HL-60 (cell line): ENCODE data around the gene TANGO2.

Experiments used
- DNase-seq, 2 experiments: peaks; one replicate each; pipeline ENCODE4 v3.0.0-alpha.2; 2010 to 2020; ENCODE audit warnings: low read depth in 1 of 2, low spot score in 1 of 2
- H3K27ac ChIP-seq: fragments of 250-450 bp; sonication (Bioruptor Pico); replicated peaks from 2 replicates; pipeline ENCODE4 v1.5.1; 2020; ENCODE audit warnings: mild to moderate bottlenecking, moderate library complexity
- H3K27me3 ChIP-seq: fragments of 250-450 bp; sonication (Bioruptor Pico); 2 replicates; pipeline ENCODE4 v1.5.1; 2021; ENCODE audit warnings: mild to moderate bottlenecking, moderate library complexity; ENCODE audit not compliant: insufficient read depth, poor library complexity, severe bottlenecking
- H3K4me3 ChIP-seq: replicated peaks from 2 replicates; pipeline ENCODE4 v1.5.1; 2011; ENCODE audit warnings: mild to moderate bottlenecking, control low read depth, low read length; ENCODE audit not compliant: insufficient read depth
- CTCF ChIP-seq: IDR thresholded peaks from one replicate; pipeline ENCODE4 v1.5.1; 2011; ENCODE audit warnings: low read length, control low read depth, inconsistent platforms; ENCODE audit not compliant: insufficient read depth
- GABPA ChIP-seq: IDR thresholded peaks from 2 replicates; pipeline ENCODE4 v1.6.1; 2012; ENCODE audit warnings: low read depth
- POLR2AphosphoS5 ChIP-seq: IDR thresholded peaks from 2 replicates; pipeline ENCODE4 v1.6.1; 2012; ENCODE audit warnings: low read depth
- SPI1 ChIP-seq: IDR thresholded peaks from 2 replicates; pipeline ENCODE4 v1.6.1; 2012; ENCODE audit warnings: low read depth, mild to moderate bottlenecking, borderline replicate concordance
- TF ChIP-seq, protein P1 (sequence below): IDR thresholded peaks from 2 replicates; pipeline ENCODE4 v1.6.1; 2012; ENCODE audit warnings: low read depth; ENCODE audit not compliant: insufficient replicate concordance

The TANGO2 gene

GRCh38 chr22:19975707-19976035 lies 45.2 kb upstream of the TANGO2 start:
- H3K27me3 ChIP-seq = no peaks in the 10 kb centered on the region
- H3K27ac ChIP-seq = no peak overlapping the region
- no peak for TF ChIP-seq POLR2AphosphoS5
- no peak for TF ChIP-seq SPI1
- TF ChIP-seq GABPA = no peak
- no peak for TF ChIP-seq CTCF
- TF ChIP-seq, protein P1, sequence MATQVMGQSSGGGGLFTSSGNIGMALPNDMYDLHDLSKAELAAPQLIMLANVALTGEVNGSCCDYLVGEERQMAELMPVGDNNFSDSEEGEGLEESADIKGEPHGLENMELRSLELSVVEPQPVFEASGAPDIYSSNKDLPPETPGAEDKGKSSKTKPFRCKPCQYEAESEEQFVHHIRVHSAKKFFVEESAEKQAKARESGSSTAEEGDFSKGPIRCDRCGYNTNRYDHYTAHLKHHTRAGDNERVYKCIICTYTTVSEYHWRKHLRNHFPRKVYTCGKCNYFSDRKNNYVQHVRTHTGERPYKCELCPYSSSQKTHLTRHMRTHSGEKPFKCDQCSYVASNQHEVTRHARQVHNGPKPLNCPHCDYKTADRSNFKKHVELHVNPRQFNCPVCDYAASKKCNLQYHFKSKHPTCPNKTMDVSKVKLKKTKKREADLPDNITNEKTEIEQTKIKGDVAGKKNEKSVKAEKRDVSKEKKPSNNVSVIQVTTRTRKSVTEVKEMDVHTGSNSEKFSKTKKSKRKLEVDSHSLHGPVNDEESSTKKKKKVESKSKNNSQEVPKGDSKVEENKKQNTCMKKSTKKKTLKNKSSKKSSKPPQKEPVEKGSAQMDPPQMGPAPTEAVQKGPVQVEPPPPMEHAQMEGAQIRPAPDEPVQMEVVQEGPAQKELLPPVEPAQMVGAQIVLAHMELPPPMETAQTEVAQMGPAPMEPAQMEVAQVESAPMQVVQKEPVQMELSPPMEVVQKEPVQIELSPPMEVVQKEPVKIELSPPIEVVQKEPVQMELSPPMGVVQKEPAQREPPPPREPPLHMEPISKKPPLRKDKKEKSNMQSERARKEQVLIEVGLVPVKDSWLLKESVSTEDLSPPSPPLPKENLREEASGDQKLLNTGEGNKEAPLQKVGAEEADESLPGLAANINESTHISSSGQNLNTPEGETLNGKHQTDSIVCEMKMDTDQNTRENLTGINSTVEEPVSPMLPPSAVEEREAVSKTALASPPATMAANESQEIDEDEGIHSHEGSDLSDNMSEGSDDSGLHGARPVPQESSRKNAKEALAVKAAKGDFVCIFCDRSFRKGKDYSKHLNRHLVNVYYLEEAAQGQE = no peak
- H3K4me3 ChIP-seq = no peak overlapping the region
- DNase-seq = no peak

DNA sequence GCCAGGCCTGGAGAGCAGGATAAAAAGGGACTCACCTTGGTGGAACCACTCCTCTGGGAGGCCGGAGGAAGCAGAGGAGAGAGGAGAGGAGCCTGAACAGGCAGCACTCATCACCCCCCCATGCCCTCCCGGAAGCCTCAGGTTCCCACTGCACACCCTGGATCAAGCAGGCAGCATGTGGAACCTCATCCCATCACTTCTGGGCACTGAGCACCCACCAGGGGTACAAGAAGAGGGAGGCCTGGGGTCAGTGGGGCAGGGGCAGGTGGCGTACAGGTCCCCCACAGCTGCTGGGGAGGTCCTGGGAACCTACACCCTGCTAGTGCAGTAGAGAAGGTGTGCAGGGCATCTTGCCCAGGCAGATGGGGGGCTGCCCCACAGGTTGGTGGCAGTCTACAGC lies 44.2 kb upstream of the TANGO2 start:
- TF ChIP-seq, protein P1 = no peak
- TF ChIP-seq SPI1 (no peak), POLR2AphosphoS5 (no peak), CTCF (no peak), GABPA (no peak)
- Histone ChIP-seq H3K27me3 (no peaks in the 10 kb centered on the region), H3K4me3 (no peak overlapping the region), H3K27ac (no peak overlapping the region)
- no peak for DNase-seq

- DNase-seq = no peak
- no peaks in the 10 kb centered on the region for H3K27me3 ChIP-seq
- H3K4me3 ChIP-seq = no peak overlapping the region
- TF ChIP-seq CTCF = no peak
- no peak for TF ChIP-seq GABPA
- TF ChIP-seq, protein P1 = no peak
- TF ChIP-seq POLR2AphosphoS5 = no peak
- no peak for TF ChIP-seq SPI1
- H3K27ac ChIP-seq = no peak overlapping the region
These were observed 43.3 kb upstream of the TANGO2 start for GRCh38 chr22:19977296-19978243.
